ENCODE data around the gene TCERG1L.

- no peak for TF ChIP-seq CTCF (IDR thresholded peaks at IDR 0.05)
- TF ChIP-seq POLR2A (IDR thresholded peaks at IDR 0.05) = no peak
Observed at GRCh38 chr10:131127138-131127589, 184.4 kb downstream of the TCERG1L start.
